GM18909 (cell line): Measurements from ENCODE around the gene BTG4.

Experiments
- ATAC-seq: cut with Tn5 transposase; IDR thresholded peaks from one replicate; pipeline ENCODE4 v1.9.1; 2021; ENCODE audit warnings: mild to moderate bottlenecking; ENCODE audit not compliant: unreplicated experiment, poor library complexity

The BTG4 gene

GRCh38 chr11:111512296-111513239 is at the start of gene BTG4:
TSS of gene BTG4 (minus strand) at chr11:111512386. CDS start at chr11:111498776, 13,610 bp downstream.
- no peak for ATAC-seq

GRCh38 chr11:111561791-111562325 is 49.7 kb upstream of the BTG4 start:
- no peak for ATAC-seq

DNA sequence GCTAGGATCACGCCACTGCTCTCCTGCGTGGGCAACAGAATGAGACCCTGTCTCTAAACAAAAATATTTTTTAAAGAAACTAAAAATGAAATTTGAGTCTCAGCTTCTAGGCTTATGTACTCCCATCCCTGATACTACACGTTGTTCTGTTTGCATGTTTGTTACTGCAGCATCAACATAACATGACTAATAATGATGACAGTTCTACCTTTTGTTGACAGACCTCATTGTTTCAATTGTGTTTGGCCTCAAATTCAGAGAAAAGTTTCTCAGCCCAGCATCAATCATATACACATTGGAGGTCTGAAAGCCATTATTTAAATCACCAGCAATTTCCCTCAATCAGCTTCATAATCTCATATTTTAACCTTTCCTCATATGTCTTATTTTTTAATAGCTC is 49.1 kb upstream of the BTG4 start:
- ATAC-seq: no peak

- ATAC-seq: no peak
Measured at GRCh38 chr11:111560800-111561199, 48.6 kb upstream of the BTG4 start.

DNA sequence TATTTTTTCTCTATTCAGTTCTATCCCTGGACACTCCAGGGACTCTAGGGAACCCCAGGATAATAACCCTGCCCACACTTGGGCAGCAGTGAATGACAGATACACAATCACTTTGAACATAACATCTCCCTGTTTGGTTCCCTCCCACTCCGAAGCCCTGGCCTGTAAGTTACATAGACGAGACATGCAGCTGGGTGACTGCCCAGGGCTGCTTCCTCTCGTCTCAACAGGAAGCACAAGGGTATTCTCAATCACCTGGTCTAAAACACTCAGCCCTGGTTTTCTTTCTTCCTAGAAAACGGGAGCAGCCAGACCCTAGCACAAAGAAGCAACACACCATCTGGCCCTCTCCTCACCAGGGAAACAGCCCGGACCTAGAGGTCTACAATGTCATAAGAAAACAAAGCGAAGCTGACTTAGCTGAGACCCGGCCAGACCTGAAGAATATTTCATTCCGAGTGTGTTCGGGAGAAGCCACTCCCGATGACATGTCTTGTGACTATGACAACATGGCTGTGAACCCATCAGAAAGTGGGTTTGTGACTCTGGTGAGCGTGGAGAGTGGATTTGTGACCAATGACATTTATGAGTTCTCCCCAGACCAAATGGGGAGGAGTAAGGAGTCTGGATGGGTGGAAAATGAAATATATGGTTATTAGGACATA is 47.7 kb upstream of the BTG4 start:
- no peak for ATAC-seq

GRCh38 chr11:111557425-111558111 is 45.4 kb upstream of the BTG4 start:
- ATAC-seq: no peak

DNA sequence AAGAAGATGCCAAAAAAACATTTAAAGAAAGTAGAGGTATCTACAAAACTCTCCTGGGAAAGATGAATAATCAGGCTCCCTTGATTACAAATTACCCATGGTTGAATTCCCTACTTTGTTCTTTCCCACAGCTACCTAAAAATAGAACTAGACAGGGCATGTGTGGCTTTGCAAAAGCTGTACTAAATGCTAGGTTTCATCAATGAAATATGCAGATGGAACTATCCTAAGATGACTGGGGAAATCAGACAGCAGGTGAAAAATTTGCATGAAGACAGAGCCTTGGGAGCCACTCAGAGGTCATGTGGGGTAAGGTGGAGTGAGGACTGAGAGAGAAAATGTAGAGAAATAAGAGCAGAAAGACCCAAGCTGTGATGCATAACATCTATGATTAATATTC is 43.1 kb upstream of the BTG4 start:
- ATAC-seq: no peak

- ATAC-seq: no peak
Measured at GRCh38 chr11:111554532-111554931, 42.3 kb upstream of the BTG4 start.

GRCh38 chr11:111550258-111550657 is 38.1 kb upstream of the BTG4 start:
- ATAC-seq: no peak

DNA sequence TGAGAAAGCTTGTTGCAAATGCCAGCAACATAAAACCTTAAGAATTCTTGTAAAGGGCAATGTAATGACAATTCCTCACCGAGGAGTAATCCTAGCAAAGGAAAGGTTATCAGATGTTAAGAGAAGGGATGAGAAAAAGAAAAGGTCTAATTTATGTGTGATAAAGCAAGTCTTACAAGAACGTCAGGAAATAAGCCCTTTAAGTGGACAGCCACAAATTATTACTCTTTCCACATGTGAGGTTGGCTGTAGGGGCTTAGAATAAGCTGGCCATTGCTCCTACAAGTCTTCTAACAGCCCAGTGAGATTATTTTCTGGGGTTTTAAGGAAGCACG is 37.6 kb upstream of the BTG4 start:
- no peak for ATAC-seq

GRCh38 chr11:111549196-111549868 is 37.1 kb upstream of the BTG4 start:
- no peak for ATAC-seq

DNA sequence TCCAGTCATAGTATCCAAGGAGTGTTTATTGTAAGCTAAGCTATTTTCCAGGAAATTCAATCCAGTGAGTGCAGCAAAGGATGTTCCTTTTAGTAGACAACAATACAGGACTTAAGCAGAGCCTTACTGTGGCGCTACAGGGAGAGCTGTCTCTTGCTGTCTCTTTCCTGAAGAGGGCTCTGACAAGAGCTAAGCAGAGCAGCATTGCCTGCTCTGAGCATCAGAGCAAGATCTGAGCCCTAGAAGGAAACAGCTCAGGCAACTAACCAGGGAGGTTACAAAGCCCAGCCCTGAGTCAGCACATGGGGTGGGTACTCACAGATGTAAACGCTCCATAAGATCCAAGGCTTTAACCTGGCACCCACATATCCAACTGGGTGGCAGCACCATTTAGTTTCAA is 36.3 kb upstream of the BTG4 start:
- no peak for ATAC-seq

GRCh38 chr11:111542606-111543275 is 30.6 kb upstream of the BTG4 start:
- ATAC-seq: no peak

- no peak for ATAC-seq
Measured at GRCh38 chr11:111541254-111542061, 29.3 kb upstream of the BTG4 start.

DNA sequence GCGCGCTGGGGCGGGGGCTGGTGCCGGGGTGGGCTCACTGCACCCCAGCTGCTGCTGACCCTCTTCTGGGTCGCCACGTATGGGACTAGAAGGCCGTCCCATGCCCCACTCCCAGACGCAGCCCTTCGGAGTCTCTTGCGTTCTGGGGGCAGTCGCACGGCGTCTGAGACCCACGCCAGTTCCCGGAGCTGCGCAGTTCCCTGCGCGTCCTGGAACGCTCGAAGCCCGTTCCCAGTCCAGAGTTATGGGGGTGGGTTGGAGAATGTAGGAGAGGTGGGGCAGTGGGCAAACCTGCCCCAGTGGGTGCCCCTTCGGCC is 28.7 kb upstream of the BTG4 start:
- ATAC-seq: no peak

DNA sequence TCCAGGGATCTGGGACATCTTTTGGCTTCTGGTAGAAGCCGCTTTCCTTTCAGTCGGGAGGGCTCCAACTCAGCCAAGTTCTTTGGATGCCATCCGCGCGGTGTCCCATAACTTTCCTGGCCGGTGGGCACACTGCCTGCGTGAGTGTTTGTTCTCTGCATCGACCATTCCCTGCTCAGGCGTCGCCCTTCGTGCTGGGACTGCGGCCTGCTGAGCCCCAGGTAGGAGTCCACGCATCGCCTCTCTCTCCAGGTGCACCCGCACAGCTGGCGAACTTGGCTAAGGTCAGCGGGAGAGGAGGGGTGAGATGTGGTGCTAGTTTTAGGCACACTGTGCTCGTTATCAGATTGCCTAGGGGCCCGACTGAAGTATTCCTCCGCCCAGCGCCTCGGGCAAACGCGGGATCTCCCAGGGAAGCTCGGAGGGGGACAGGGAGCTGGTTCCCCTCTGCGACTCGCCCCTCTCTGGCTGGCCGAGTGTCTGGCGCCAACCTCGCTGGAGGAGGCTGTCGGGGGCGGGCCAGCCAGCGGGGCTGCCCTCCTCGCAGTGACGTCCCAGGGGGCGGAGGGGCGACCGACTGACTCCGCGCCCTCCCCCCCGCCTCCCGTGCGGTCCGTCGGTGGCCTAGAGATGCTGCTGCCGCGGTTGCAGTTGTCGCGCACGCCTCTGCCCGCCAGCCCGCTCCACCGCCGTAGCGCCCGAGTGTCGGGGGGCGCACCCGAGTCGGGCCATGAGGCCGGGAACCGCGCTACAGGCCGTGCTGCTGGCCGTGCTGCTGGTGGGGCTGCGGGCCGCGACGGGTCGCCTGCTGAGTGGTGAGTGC is 28.1 kb upstream of the BTG4 start, which contains the start of gene LAYN:
Gene LAYN, plus strand, starts transcription at position 607 of the 823 bp plus-strand sequence. Its CDS starts 124 bp downstream, at position 731.
- ATAC-seq: no peak

DNA sequence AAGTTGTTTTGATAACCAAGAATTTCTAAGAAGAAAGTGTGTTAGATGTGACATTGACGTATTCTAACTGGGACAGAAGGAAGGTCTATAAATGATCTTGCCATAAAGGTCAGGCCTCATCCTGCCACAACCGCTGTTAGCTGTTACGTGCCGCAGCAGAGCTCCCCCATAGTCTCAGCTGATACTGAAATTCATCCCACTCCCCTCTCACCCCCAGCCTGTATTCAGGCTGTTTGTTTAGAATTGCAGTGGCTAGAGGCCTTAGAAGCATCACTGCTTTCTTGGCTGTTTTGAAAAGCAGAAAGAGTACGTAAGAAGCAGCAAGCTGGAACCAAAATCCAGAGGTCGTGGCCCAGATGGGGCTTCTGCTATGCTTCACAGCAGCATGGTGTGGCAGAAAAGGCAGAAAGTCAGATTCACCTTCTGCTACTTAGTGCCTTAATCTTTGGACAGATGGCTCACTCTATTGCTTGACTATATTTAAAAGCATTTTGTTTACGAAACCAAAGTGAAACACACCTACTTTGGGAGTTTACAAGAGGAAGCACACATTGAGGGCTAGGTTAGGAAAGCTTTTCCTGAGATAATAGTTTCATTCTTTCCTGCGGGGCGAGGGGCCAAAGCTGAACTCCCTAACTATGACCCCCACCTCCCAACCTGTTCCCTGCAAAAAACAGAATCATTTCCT is 27.4 kb upstream of the BTG4 start:
- ATAC-seq: no peak
